ENCODE results near the gene TNIP2.
"Not testable (repeated sequence)": the region's sequence is repeated elsewhere in the genome, so short reads cannot be mapped to it uniquely, and the experiment has no call there.

The TNIP2 gene

GRCh38 chr4:2731907-2732317, 24.2 kb downstream of the TNIP2 start:
- Histone ChIP-seq H3K27ac (no peak overlapping the region), H3K4me3 (ENCODE audit: low read depth, low read length) (no peak overlapping the region), H3K9me3 (ENCODE audit: severe bottlenecking) (peaks cover 2% of the 10 kb centered on the region), H3K36me3 (peaks cover 47% of the 10 kb centered on the region), H3K27me3 (ENCODE audit: insufficient read depth, low read depth, severe bottlenecking) (no peaks in the 10 kb centered on the region)
- no peak for TF ChIP-seq CTCF (IDR thresholded peaks at IDR 0.05; ENCODE audit: low read depth, low read length)
- DNase-seq, result no peak

GRCh38 chr4:2729533-2729875, 26.6 kb downstream of the TNIP2 start:
- no peak overlapping the region for H3K27ac ChIP-seq
- no peak for DNase-seq
- no peak overlapping the region for H3K4me3 ChIP-seq (ENCODE audit: low read depth, low read length)
- no peaks in the 10 kb centered on the region for H3K27me3 ChIP-seq (ENCODE audit: insufficient read depth, low read depth, severe bottlenecking)
- TF ChIP-seq CTCF (IDR thresholded peaks at IDR 0.05; ENCODE audit: low read depth, low read length), result no peak
- H3K36me3 ChIP-seq, result peaks cover 57% of the 10 kb centered on the region
- no peaks in the 10 kb centered on the region for H3K9me3 ChIP-seq (ENCODE audit: severe bottlenecking)

GRCh38 chr4:2728806-2729532, 27.2 kb downstream of the TNIP2 start:
- Histone ChIP-seq H3K9me3 (ENCODE audit: severe bottlenecking) (no peaks in the 10 kb centered on the region), H3K27ac (no peak overlapping the region), H3K36me3 (peaks cover 61% of the 10 kb centered on the region), H3K4me3 (ENCODE audit: low read depth, low read length) (no peak overlapping the region), H3K27me3 (ENCODE audit: insufficient read depth, low read depth, severe bottlenecking) (no peaks in the 10 kb centered on the region)
- no peak for DNase-seq
- no peak for TF ChIP-seq CTCF (IDR thresholded peaks at IDR 0.05; ENCODE audit: low read depth, low read length)

- no peak for DNase-seq
- H3K36me3 ChIP-seq, result peaks cover 53% of the 10 kb centered on the region
- TF ChIP-seq CTCF (IDR thresholded peaks at IDR 0.05; ENCODE audit: low read depth, low read length), result no peak
Measured at GRCh38 chr4:2728221-2728620, 27.9 kb downstream of the TNIP2 start.

GRCh38 chr4:2726881-2727280, 29.3 kb downstream of the TNIP2 start:
- not testable (repeated sequence) for H3K9me3 ChIP-seq (ENCODE audit: severe bottlenecking)

More at GRCh38 chr4:2728221-2728620, 27.9 kb downstream of the TNIP2 start:
- Histone ChIP-seq H3K9me3 (ENCODE audit: severe bottlenecking) (no peaks in the 10 kb centered on the region), H3K27me3 (ENCODE audit: insufficient read depth, low read depth, severe bottlenecking) (no peaks in the 10 kb centered on the region), H3K4me3 (ENCODE audit: low read depth, low read length) (no peak overlapping the region), H3K27ac (no peak overlapping the region)

GRCh38 chr4:2725380-2725779, 30.8 kb downstream of the TNIP2 start:
- no peak overlapping the region for H3K27ac ChIP-seq
- no peaks in the 10 kb centered on the region for H3K9me3 ChIP-seq (ENCODE audit: severe bottlenecking)
- peaks cover 49% of the 10 kb centered on the region for H3K36me3 ChIP-seq
- no peak overlapping the region for H3K4me3 ChIP-seq (ENCODE audit: low read depth, low read length)
- no peak for TF ChIP-seq CTCF (IDR thresholded peaks at IDR 0.05; ENCODE audit: low read depth, low read length)
- DNase-seq, result no peak
- H3K27me3 ChIP-seq (ENCODE audit: insufficient read depth, low read depth, severe bottlenecking), result no peaks in the 10 kb centered on the region

More at GRCh38 chr4:2726881-2727280, 29.3 kb downstream of the TNIP2 start:
- not testable (repeated sequence) for H3K27ac ChIP-seq; H3K27me3 ChIP-seq (ENCODE audit: insufficient read depth, low read depth, severe bottlenecking); H3K4me3 ChIP-seq (ENCODE audit: low read depth, low read length); DNase-seq
- peaks cover 49% of the 10 kb centered on the region for H3K36me3 ChIP-seq
